Activated CD8-positive, alpha-beta memory T cell treated with anti-CD3 and anti-CD28 coated beads, Interleukin-2, amount 10 ng/mL, durations not matched to agents 7 days and 5 days (primary cell): ENCODE results near the gene ODF2. TPM values are rescaled to one million over a fixed set of nuclear protein-coding genes. Genes with fewer than 3 reads are reported as not detected.
"Not testable (repeated sequence)": the region's sequence is repeated elsewhere in the genome, so short reads cannot be mapped to it uniquely, and the experiment has no call there.

Experiments
- ATAC-seq: fragments of 150-1000 bp; cut with Tn5 transposase; one replicate; pipeline ENCODE4 v1.10.0; 2021; ENCODE audit warnings: moderate library complexity
- CTCF ChIA-PET: fragments of 350-600 bp; sonication (Branson Sonifier 250); formaldehyde crosslinking; loops from one replicate; lab custom pipeline; 2021; ENCODE audit warnings: antibody characterized with exemption; lab: Charles Lee
- DNase-seq: peaks from one replicate; pipeline ENCODE4 v3.0.0-alpha.2; 2020
- H3K27ac Mint-ChIP-seq: one replicate; pipeline ENCODE4 v1.8.0; 2021; ENCODE audit warnings: mild to moderate bottlenecking, mixed read lengths
- H3K27me3 Mint-ChIP-seq: one replicate; pipeline ENCODE4 v1.8.0; 2021; ENCODE audit warnings: mixed read lengths
- H3K36me3 Mint-ChIP-seq: one replicate; pipeline ENCODE4 v1.8.0; 2021; ENCODE audit warnings: mild to moderate bottlenecking, mixed read lengths
- H3K4me1 Mint-ChIP-seq: one replicate; pipeline ENCODE4 v1.8.0; 2021; ENCODE audit warnings: mixed read lengths
- H3K4me3 Mint-ChIP-seq: one replicate; pipeline ENCODE4 v1.8.0; 2021; ENCODE audit warnings: mild to moderate bottlenecking, moderate library complexity, mixed read lengths
- H3K9me3 Mint-ChIP-seq: one replicate; pipeline ENCODE4 v1.8.0; 2022; ENCODE audit warnings: low read depth, mixed read lengths
- total RNA-seq, 2 experiments: library from RNA; stranded (reverse); gene quantifications; one replicate each; pipeline ENCODE4 v1.2.3, GENCODE V29; 2021

The ODF2 gene
- total RNA-seq, 2 experiments from 2014 or later, result 71.8 to 82.7 TPM

DNA sequence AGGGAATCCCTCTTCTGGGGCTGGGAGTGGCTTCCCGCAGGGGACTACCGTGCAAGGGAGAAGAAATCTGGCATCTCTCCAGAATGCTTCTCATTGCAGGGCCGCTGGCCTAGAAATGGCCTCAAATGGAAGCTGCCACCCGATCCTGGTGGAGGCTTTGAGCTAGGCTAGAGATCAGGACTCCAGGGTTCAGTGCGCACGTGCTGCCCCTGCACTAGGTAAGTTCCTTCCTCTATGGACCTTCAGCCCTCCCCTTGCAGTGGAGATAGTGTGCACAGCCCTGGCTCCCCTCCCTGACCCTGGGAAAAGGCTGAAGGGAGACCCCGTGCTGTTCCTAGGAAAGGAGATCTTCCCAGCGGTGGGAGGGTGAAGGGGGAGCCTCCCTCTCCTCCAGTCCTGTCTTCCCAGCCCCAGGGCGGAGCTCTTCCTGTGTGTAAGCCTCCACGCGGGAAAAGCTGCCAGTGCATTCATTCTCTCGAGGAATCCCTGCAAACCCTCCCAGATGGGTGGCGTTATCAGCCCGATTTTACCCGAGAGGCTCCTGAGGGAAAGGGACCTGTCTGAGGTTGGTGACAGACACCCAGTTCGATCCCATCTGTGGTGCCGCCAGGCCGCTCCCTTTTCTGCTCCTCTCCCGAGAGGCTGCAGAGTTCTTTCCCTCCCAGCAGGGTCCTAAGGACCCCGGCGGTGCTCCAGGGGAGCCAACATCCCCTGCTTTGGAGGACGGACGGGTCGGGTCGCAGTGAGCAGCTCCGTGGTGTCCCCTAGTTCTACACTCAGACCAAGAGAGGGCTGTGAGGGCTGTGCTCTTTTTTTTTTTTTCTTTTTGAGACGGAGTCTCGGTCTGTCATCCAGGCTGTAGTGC, 36.5 kb upstream of the ODF2 start:
- no peak for ATAC-seq

GRCh38 chr9:128420060-128420650, 35.7 kb upstream of the ODF2 start:
- H3K27ac Mint-ChIP-seq, result no peak overlapping the region
- H3K4me1 Mint-ChIP-seq, result peaks cover 29% of the 10 kb centered on the region
- H3K27me3 Mint-ChIP-seq, result peaks cover 35% of the 10 kb centered on the region
- DNase-seq (peak; percentile 77), ATAC-seq (peak; percentile 87)
- no peaks in the 10 kb centered on the region for H3K36me3 Mint-ChIP-seq
- H3K9me3 Mint-ChIP-seq, result no peaks in the 10 kb centered on the region
- CTCF ChIA-PET, result interaction anchor here (0.7 to 3.2 kb wide), 28 partner anchors 9 to 282 kb away, joined by 3 to 38 read pairs (median 4); partner anchors contain the start of genes DNM1, PKN3 and URM1
- peak overlapping the region; percentile 70 for H3K4me3 Mint-ChIP-seq

More for the DNA sequence above, 36.5 kb upstream of the ODF2 start:
- peaks cover 29% of the 10 kb centered on the region for H3K4me1 Mint-ChIP-seq
- H3K4me3 Mint-ChIP-seq, result peak overlapping the region; percentile 70
- no peak for DNase-seq
- no peaks in the 10 kb centered on the region for H3K9me3 Mint-ChIP-seq
- CTCF ChIA-PET, result interaction anchor here (0.7 to 3.2 kb wide), 23 partner anchors 8 to 283 kb away, joined by 3 to 38 read pairs (median 4); partner anchors contain the start of genes DNM1, PKN3 and URM1
- H3K27me3 Mint-ChIP-seq, result peaks cover 42% of the 10 kb centered on the region
- no peak overlapping the region for H3K27ac Mint-ChIP-seq
- H3K36me3 Mint-ChIP-seq, result no peaks in the 10 kb centered on the region

DNA sequence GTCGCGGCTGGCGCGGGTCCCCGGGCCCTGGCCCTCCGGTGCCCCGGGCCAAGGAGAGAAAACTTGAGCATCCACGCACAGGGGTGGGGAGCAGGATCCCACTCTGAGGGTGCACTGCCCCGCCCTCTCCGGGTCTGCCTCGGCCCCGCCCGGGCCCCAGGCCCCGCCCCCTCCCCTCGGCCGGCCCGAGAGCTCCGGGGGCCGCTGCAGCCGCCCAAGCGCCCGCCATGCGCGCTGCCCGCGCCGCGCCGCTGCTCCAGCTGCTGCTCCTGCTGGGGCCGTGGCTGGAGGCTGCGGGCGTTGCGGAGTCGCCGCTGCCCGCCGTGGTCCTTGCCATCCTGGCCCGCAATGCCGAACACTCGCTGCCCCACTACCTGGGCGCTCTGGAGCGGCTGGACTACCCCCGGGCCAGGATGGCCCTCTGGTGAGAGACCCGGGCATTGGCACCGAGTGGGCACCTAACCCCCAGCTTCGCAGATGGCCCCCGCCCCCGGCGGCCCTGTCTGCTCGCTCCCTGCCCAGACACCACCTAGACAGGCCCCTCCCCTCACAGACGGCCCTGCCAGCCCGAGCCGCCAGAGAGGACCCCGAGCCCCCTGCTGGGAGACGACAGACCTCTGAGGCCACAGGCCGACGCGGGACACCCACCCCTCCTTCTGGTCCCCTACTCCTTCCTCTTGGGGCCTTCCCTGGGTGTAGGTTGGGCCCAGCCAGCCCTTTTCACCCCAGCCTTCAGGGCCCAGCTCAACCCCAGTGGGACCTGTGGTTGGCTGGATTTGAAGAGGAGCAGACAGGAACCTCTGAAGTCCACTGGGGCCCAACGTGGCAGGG, 34.9 kb upstream of the ODF2 start, which contains the start of gene CERCAM:
Gene CERCAM (plus strand): TSS at position 207 of the 831 bp plus-strand sequence. CDS start 21 bp downstream, at position 228.
- Mint-ChIP-seq H3K9me3 (no peaks in the 10 kb centered on the region), H3K4me1 (peaks cover 29% of the 10 kb centered on the region), H3K36me3 (no peaks in the 10 kb centered on the region), H3K27me3 (peaks cover 30% of the 10 kb centered on the region), H3K4me3 (peak within 1 kb of the TSS; percentile 70), H3K27ac (peak within 1 kb of the TSS; percentile 5)
- CTCF ChIA-PET, result interaction anchor here (0.8 to 3.2 kb wide), 20 partner anchors 10 to 281 kb away, joined by 3 to 38 read pairs (median 4); partner anchors contain the start of genes PKN3 and URM1
- DNase-seq (peak; percentile 66), ATAC-seq (peak; percentile 83)

DNA sequence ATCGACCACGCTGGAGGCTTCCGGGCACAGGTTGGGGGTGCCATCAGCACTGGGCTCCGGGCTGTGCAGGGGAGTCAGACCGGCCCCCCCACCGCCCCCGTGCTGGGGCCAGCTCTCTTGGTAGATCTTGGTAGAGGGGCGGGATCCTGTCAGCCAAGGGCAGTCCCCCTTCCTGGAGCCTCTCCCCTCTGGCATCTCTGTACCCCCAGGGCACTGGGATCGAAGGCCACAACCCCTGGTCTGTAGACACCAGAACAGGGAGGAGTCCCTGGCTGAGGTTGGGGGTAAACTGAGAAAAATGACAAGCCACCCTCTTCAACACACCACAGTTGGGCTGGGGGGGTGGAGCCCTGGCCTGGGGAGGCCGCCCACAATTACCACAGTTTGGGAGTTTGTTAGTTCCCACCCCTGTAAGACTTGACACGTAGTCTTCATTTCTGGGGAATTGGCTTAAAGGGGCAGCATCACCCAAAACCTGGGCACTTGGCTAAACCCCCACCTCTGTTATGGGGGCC, 34.3 kb upstream of the ODF2 start:
- H3K9me3 Mint-ChIP-seq, result no peaks in the 10 kb centered on the region
- CTCF ChIA-PET, result interaction anchor here (0.5 to 3.2 kb wide), 5 partner anchors 13 to 1116 kb away, joined by 3 to 38 read pairs (median 4); no protein-coding TSS in a partner anchor
- peak overlapping the region; percentile 5 for H3K27ac Mint-ChIP-seq
- peaks cover 23% of the 10 kb centered on the region for H3K27me3 Mint-ChIP-seq
- peak overlapping the region; percentile 59 for H3K4me3 Mint-ChIP-seq
- ATAC-seq (peak; percentile 6), DNase-seq (peak; percentile 69)
- peaks cover 28% of the 10 kb centered on the region for H3K4me1 Mint-ChIP-seq
- H3K36me3 Mint-ChIP-seq, result no peaks in the 10 kb centered on the region

DNA sequence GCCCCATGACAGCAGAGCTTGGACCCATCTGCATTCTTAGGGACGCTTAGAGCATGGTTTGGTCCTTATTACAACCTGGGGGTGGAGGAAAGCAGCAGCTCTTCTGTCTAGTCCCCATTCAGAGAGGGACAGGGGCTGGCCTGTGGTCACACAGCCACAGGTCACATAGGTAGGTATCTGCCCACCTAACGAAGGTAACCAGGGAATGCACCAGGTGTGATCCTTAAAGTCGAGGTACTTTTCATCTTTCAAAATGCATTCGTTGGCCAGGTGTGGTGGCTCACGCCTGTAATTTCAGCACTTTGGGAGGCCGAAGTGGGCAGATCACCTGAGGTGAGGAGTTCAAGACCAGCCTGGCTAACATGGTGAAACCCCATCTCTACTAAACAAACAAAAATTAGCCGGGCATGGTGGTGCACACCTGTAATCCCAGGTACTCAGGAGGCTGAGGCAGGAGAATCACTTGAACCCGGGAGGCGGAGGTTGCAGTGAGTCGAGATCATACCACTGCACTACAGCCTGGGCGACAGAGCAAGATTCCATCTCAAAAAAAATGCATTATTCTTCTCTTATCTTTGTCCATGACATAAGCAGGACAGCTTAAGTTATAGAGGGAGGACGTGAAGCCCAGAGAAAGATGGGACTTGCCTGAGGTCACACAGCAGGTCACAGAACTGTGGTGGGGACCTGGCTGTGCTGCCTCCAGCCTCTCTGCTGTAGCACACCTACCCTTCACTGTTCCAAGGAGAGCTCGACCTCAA, 33.6 kb upstream of the ODF2 start:
- peaks cover 20% of the 10 kb centered on the region for H3K27me3 Mint-ChIP-seq
- not testable (repeated sequence) for H3K36me3 Mint-ChIP-seq, H3K9me3 Mint-ChIP-seq, DNase-seq, H3K4me3 Mint-ChIP-seq, H3K27ac Mint-ChIP-seq, ATAC-seq
- CTCF ChIA-PET, result interaction anchor here (0.5 to 3.2 kb wide), 4 partner anchors 16 to 1115 kb away, joined by 3 to 38 read pairs (median 6); no protein-coding TSS in a partner anchor
- peaks cover 26% of the 10 kb centered on the region for H3K4me1 Mint-ChIP-seq

- Mint-ChIP-seq H3K27me3 (peaks cover 15% of the 10 kb centered on the region), H3K9me3 (no peaks in the 10 kb centered on the region), H3K27ac (no peak overlapping the region), H3K36me3 (no peaks in the 10 kb centered on the region), H3K4me1 (peaks cover 26% of the 10 kb centered on the region), H3K4me3 (no peak overlapping the region)
- CTCF ChIA-PET, result interaction anchor here (0.7 to 2.1 kb wide), 2 partner anchors 16 to 140 kb away, joined by 3 to 8 read pairs; no protein-coding TSS in a partner anchor
- DNase-seq (peak; percentile 55), ATAC-seq (no peak)
Observed at GRCh38 chr9:128422783-128423150, 33.0 kb upstream of the ODF2 start.

DNA sequence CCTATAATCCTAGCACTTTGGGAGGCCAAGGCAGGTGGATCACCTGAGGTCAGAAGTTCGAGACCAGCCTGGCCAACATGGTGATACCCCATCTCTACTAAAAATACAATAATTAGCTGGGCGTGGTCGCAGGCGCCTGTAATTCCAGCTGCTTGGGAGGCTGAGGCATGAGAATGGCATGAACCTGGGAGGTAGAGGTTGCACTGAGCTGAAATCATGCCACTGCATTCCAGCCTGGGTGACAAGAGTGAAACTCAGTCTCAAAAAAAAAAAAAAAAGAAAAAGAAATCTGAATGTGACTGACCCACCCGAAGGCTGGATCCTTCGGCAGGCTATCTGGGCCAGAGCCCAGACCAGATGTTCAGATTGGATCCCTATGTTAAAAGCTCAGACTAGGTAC, 32.5 kb upstream of the ODF2 start:
- not testable (repeated sequence) for H3K9me3 Mint-ChIP-seq, ATAC-seq, H3K4me3 Mint-ChIP-seq, H3K36me3 Mint-ChIP-seq, DNase-seq, H3K27ac Mint-ChIP-seq
- H3K27me3 Mint-ChIP-seq, result peaks cover 15% of the 10 kb centered on the region
- CTCF ChIA-PET, result interaction anchor here (0.7 to 2.1 kb wide), 2 partner anchors 15 to 140 kb away, joined by 3 to 8 read pairs; no protein-coding TSS in a partner anchor
- peaks cover 26% of the 10 kb centered on the region for H3K4me1 Mint-ChIP-seq

DNA sequence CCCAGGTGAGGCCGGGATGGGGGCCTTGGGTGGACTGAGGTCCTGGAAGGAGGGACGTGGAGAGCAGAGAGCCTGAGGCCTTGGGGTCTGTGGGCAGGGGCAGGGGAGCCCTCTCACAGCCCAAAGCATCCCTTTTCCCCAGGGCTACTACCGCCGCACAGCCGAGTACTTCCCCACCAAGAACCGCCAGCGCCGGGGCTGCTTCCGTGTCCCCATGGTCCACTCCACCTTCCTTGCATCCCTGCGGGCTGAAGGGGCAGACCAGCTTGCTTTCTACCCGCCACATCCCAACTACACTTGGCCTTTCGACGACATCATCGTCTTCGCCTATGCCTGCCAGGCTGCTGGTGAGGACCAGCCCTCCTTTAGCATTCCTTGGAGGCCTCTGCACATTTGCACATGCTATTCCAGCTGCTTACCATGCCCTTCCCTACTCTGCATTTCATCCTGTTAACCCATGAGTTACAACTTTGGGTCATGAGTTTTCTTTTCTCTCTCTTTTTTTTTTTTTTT, 31.5 kb upstream of the ODF2 start:
- no peak for DNase-seq
- no peak overlapping the region for H3K4me3 Mint-ChIP-seq
- H3K27ac Mint-ChIP-seq, result no peak overlapping the region
- no peak for ATAC-seq
- H3K9me3 Mint-ChIP-seq, result no peaks in the 10 kb centered on the region
- peaks cover 7% of the 10 kb centered on the region for H3K27me3 Mint-ChIP-seq
- H3K4me1 Mint-ChIP-seq, result peaks cover 26% of the 10 kb centered on the region
- CTCF ChIA-PET, result no interaction called here
- H3K36me3 Mint-ChIP-seq, result no peaks in the 10 kb centered on the region

DNA sequence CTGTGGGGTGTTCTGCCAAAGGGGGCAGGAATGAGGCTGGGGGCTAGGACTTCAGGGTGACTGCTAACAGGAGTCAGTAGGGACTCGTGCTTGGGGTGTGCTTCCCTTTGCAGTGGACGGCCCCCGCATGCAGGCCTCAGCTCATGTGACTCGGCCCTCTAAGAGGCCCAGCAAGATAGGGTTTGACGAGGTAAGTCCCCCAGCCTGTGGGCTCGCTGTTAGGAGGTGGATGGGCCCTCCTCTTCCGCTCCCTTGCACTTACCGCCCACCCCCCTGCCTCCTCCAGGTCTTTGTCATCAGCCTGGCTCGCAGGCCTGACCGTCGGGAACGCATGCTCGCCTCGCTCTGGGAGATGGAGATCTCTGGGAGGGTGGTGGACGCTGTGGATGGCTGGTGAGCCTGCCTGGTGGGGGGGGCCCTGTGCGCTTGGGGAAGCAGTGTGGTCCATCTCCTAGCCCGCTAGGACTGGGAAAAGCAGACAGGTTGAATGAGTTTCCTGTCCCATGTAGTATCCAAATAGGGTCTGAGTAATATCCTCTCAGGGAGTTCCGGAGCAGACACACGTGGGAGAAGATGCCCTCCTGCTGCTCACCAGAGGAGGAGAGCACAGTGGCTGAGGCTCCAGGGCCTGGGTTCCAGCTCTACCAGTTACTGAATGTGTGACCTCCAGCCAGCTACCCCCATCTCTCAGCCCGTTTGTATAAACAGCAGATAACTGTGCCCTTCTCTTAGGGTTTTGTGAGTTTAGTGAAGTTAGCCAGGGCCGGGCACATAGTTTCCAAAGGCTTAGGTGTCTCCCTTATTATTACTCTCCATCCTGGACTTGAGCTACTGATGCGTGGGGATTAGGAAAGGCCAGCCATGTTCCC, 26.9 kb upstream of the ODF2 start:
- CTCF ChIA-PET, result interaction anchor here (1.4 to 2.1 kb wide), 2 partner anchors 10 to 11 kb away, joined by 4 to 7 read pairs; no protein-coding TSS in a partner anchor
- H3K36me3 Mint-ChIP-seq, result no peaks in the 10 kb centered on the region
- no peaks in the 10 kb centered on the region for H3K27me3 Mint-ChIP-seq

GRCh38 chr9:128429513-128430086, 26.2 kb upstream of the ODF2 start:
- no peak for ATAC-seq
- CTCF ChIA-PET, result interaction anchor here (1.4 to 2.1 kb wide), 2 partner anchors 9 to 11 kb away, joined by 4 to 7 read pairs; no protein-coding TSS in a partner anchor
- no peak overlapping the region for H3K4me3 Mint-ChIP-seq
- H3K36me3 Mint-ChIP-seq, result no peaks in the 10 kb centered on the region
- no peaks in the 10 kb centered on the region for H3K4me1 Mint-ChIP-seq
- no peaks in the 10 kb centered on the region for H3K27me3 Mint-ChIP-seq
- H3K9me3 Mint-ChIP-seq, result no peaks in the 10 kb centered on the region
- no peak overlapping the region for H3K27ac Mint-ChIP-seq
- no peak for DNase-seq

More for the DNA sequence above, 26.9 kb upstream of the ODF2 start:
- Mint-ChIP-seq H3K4me3 (no peak overlapping the region), H3K9me3 (no peaks in the 10 kb centered on the region), H3K4me1 (no peaks in the 10 kb centered on the region), H3K27ac (no peak overlapping the region)
- no peak for ATAC-seq
- DNase-seq, result no peak

DNA sequence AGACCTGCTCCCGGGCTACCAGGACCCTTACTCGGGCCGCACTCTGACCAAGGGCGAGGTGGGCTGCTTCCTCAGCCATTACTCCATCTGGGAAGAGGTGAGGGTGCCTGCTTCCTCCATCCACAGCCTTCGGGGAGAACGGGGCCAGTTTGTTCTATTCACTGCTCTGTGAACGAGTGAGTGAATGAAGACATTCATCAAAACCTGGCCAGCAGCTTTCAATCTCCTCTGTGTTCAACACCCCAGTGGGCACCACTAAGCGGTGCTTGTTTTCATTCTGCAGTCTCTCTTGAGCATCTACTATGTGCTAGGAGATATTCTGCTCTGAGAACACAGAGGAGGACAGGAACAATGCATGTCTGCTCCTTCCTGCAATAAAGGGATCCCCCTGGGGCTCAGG, 24.6 kb upstream of the ODF2 start:
- no peak overlapping the region for H3K4me3 Mint-ChIP-seq
- DNase-seq (no peak), ATAC-seq (no peak)
- CTCF ChIA-PET, result interaction anchor here (0.6 kb wide), 1 partner anchor 33 kb away, joined by 3 read pairs; no protein-coding TSS in a partner anchor
- H3K27ac Mint-ChIP-seq, result no peak overlapping the region
- no peaks in the 10 kb centered on the region for H3K4me1 Mint-ChIP-seq
- no peaks in the 10 kb centered on the region for H3K27me3 Mint-ChIP-seq
- no peaks in the 10 kb centered on the region for H3K9me3 Mint-ChIP-seq
- no peaks in the 10 kb centered on the region for H3K36me3 Mint-ChIP-seq
